Measurements from ENCODE around the gene DAB2IP.

DAB2IP gene

DNA sequence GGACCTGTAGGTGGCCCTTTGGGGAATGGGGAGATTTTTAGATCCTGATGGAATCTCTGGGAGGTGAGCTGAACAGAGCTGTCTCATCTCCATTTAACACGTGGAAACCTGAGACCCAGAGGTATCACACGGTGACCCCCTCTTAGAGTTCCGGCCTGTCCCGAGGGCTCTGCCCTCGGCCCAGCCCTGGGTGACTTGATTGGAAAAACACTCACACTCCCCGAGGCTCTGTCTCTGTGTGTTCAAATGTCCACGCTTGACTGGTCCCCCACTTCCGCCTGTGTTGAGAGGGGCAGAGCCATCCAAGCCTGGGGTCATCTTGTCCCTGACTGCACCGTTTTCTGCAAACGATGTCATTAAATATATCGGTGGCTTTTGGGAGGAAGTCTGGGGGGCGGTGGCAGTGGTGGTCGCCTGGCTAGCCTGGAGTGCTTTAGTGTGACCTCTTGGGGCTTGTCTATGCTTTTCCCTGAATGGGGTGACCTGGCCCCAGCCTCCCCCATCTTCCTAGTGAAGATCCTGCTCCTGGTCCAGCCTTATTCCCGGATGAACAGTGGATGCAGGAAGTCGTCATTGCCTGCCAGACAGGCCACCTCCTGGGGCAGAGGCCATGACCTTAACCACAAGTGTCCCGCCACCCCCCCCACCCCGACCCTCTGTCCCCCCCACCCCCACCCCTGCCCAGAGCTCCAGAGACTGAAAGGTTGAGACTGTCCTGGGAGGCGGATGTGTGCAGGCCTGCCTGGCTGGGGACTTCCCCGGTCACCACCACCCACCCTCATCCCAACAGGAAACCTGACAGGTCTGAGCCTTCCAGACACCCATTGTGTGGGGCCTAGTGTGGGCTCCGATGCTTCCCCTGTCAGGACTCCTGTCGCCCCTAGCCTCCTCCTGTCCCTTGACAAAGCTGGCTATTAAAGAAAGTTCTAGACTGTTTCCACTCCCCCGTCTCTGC is 5.3 kb upstream of the DAB2IP start:
- H3K4me3 ChIP-seq (ENCODE audit: low read depth, low read length): no peak overlapping the region
- TF ChIP-seq, protein P1, sequence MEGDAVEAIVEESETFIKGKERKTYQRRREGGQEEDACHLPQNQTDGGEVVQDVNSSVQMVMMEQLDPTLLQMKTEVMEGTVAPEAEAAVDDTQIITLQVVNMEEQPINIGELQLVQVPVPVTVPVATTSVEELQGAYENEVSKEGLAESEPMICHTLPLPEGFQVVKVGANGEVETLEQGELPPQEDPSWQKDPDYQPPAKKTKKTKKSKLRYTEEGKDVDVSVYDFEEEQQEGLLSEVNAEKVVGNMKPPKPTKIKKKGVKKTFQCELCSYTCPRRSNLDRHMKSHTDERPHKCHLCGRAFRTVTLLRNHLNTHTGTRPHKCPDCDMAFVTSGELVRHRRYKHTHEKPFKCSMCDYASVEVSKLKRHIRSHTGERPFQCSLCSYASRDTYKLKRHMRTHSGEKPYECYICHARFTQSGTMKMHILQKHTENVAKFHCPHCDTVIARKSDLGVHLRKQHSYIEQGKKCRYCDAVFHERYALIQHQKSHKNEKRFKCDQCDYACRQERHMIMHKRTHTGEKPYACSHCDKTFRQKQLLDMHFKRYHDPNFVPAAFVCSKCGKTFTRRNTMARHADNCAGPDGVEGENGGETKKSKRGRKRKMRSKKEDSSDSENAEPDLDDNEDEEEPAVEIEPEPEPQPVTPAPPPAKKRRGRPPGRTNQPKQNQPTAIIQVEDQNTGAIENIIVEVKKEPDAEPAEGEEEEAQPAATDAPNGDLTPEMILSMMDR (IDR thresholded peaks at IDR 0.05; ENCODE audit: low read depth, low read length): no peak

DNA sequence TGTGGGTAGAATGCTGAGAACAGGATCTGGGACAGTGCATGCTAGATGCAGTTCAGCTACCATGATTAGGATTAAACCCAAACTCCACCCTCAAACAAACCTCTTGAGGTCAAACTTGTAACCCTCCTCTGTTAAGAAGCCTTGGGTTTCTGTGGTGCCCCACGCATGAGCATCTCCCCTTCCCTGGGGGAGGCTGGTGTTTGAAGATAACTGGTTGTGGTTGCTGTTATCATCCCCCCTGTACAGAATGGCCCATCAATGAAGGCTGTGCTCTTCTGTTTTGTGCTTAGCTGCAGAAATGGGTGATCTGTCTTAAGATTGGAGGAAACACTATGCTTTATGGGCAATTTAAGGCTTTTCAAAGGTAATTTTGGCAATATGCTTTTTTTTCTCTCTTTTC is 4.4 kb upstream of the DAB2IP start:
- H3K4me3 ChIP-seq (ENCODE audit: low read depth, low read length): no peak overlapping the region
- TF ChIP-seq, protein P1 (IDR thresholded peaks at IDR 0.05; ENCODE audit: low read depth, low read length): no peak

DNA sequence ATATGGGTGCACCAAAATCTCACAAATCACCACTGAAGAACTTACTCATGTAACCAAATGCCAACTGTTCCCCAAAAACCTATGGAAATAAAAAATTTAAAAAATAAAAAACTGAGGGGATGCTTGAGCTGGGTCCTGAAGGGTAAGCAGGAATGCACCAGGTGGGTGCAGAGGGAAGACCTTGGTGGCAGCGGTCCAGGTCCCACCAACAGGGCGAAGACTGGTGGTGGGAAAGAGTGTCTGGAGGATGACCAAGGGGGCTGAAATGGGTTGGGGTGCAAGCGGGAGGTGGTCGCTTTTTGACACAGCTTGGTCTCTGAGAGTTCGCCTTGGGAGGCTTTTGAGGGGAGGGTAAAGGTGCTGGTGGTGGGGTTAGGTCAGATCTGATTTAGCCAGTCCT is 3.3 kb upstream of the DAB2IP start:
- TF ChIP-seq, protein P1 (IDR thresholded peaks at IDR 0.05; ENCODE audit: low read depth, low read length): no peak
- no peak overlapping the region for H3K4me3 ChIP-seq (ENCODE audit: low read depth, low read length)

- H3K4me3 ChIP-seq (ENCODE audit: low read depth, low read length): no peak overlapping the region
- TF ChIP-seq, protein P1 (IDR thresholded peaks at IDR 0.05; ENCODE audit: low read depth, low read length): no peak
These were observed 2.6 kb upstream of the DAB2IP start for GRCh38 chr9:121648799-121649198.

DNA sequence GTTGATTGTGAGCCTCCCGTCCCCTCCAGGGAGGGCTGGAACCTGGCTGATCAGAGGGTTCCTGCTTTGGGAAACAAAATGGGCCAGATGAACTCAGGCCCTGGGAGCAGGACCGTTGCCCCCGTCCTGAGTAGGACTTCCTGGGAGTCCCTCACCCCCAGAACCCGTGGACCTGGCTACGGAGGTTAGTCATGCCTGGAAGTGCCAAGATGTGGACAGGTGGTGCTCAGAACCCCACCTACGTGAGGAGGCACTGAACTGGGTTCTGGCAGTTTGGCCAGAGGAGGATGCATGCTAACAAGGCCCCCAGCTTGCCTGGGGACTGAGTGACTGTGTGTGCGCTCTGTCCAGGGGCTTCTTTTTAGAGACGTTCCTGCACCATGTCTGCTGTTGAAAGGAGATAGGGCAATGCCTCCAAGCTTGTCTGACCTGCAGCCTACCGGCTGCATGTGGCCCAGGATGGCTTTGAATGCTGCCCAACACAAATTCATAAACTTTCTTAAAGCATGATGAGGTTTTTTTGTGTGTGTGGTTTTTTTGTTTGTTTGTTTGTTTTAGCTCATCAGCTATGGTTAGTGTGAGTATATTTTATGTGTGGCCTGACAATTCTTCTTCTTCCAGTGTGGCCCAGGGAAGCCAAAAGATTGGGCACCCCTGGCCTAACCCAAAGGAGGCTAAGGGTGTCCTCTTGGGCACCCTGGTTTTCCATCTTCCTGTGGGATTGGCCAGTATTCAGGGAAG is 1.8 kb upstream of the DAB2IP start:
- TF ChIP-seq, protein P1 (IDR thresholded peaks at IDR 0.05; ENCODE audit: low read depth, low read length): no peak
- H3K4me3 ChIP-seq (ENCODE audit: low read depth, low read length): no peak overlapping the region

GRCh38 chr9:121650217-121651007 is 1.0 kb upstream of the DAB2IP start:
- TF ChIP-seq, protein P1 (IDR thresholded peaks at IDR 0.05; ENCODE audit: low read depth, low read length): no peak
- H3K4me3 ChIP-seq (ENCODE audit: low read depth, low read length): no peak overlapping the region

Data from WI38 (cell line).